Measurements from ENCODE around the gene TYW3. TPM values are rescaled to one million over a fixed set of nuclear protein-coding genes. Genes with fewer than 3 reads are reported as not detected.
"Not testable (repeated sequence)": the region's sequence is repeated elsewhere in the genome, so short reads cannot be mapped to it uniquely, and the experiment has no call there.

TYW3 gene
- total RNA-seq, 1 donor, result 19.6 TPM

DNA sequence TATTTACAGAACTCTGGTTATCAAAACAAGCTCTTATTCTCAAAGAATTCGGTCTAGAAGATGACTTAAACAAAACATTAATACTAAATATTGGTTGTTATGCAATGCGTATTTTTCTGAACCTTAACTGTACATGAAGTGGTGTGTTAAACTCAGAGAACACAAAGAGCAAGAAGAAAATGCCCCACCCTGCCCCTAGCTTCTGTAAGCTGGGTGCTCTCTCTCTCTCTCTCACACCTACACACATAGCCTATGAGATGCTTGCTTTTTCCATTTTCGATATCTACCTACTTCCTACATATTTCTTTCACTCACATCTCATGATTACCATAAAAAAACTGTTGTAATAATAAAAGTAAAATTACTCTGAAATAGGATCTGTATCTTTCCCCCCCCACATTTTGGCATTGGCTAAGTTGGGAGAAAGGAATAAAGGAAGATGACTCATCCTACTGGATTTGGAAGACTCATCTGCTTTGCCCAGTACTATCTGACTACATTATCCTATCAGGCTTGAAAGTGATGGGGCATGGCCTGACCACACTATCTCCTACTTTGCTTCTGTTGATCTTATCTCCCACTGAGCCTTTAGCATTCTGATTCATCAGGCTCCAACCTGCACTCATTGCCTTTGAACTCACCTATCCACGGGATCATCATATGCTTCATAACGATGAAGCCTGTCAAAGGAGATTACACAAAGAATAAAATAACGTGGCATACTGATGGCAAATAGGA is 3.0 kb upstream of the TYW3 start:
- TF ChIP-seq, protein P1, sequence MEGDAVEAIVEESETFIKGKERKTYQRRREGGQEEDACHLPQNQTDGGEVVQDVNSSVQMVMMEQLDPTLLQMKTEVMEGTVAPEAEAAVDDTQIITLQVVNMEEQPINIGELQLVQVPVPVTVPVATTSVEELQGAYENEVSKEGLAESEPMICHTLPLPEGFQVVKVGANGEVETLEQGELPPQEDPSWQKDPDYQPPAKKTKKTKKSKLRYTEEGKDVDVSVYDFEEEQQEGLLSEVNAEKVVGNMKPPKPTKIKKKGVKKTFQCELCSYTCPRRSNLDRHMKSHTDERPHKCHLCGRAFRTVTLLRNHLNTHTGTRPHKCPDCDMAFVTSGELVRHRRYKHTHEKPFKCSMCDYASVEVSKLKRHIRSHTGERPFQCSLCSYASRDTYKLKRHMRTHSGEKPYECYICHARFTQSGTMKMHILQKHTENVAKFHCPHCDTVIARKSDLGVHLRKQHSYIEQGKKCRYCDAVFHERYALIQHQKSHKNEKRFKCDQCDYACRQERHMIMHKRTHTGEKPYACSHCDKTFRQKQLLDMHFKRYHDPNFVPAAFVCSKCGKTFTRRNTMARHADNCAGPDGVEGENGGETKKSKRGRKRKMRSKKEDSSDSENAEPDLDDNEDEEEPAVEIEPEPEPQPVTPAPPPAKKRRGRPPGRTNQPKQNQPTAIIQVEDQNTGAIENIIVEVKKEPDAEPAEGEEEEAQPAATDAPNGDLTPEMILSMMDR (IDR thresholded peaks at IDR 0.05; ENCODE audit: insufficient read depth, low read length), result no peak
- no peak overlapping the region for H3K4me3 ChIP-seq (ENCODE audit: low read depth, low read length)
- DNase-seq (ENCODE audit: low read depth), result peak; percentile 39

DNA sequence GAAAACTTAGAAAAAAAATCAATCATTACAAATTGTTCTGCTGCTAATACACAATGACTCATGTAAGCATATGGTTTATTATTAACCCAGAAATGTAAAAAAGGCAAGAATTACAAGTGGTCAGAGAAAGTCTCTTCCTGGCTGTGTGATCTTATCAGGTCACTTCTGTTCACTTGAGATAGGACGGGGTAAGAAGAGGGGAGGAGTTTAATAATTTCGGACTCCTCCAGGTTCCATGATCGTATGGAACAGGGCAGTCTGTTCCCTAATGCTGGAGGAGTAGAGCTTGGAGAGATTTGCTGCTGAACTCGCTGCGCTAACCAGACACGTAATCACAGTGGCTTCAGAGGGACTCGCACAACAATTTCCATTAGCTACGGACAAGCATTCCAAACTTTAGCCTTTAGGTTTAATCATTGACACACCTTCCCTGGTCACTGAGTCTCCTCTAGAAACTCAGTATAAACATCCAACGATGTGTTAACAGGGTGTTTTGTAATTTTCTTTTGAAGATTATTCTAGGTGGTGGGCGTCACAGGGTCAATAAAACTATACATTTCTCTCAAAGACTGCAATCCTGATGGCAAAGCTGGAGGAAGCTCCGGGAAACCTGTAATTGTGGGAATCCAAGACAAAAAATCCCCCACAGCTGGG is 1.4 kb upstream of the TYW3 start:
- peak; percentile 2 for DNase-seq (ENCODE audit: low read depth)
- H3K4me3 ChIP-seq (ENCODE audit: low read depth, low read length), result peak overlapping the region; percentile 32
- TF ChIP-seq, protein P1 (IDR thresholded peaks at IDR 0.05; ENCODE audit: insufficient read depth, low read length), result no peak

DNA sequence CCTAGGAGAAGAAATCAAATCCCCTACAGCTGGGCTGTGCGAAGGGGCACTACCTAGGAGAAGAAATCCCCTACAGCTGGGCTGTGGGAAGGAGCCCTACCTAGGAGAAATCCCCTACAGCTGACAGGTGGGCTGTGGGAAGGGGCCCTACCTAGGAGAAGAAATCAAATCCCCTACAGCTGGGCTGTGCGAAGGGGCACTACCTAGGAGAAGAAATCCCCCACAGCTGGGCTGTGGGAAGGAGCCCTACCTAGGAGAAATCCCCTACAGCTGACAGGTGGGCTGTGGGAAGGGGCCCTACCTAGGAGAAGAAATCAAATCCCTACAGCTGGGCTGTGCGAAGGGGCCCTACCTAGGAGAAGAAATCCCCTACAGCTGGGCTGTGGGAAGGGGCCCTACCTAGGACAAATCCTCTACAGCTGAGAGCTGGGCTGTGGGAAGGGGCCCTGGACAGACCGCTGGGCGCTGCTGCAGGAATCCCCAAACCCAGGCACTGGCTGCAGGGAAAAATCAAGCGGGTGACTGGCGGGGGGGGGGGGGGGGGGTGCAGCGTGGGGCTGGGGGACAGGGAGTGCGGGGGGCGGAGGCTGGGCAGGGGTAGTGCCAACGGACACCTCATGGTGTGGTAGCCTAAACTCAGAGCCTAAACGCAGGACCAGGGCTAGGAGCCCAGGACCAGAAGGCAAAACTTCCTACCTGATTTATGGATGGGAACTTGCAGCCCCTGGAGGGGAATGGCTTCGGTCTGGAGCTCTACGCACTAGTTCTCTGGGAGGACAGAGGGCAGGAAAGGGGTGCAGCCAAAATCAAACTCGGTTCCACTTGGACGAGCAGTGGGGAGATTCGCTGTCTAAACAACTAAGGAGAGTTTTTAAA is 643 bp upstream of the TYW3 start:
- peak overlapping the region; percentile 96 for H3K4me3 ChIP-seq (ENCODE audit: low read depth, low read length)
- DNase-seq (ENCODE audit: low read depth), result not testable (repeated sequence)

DNA sequence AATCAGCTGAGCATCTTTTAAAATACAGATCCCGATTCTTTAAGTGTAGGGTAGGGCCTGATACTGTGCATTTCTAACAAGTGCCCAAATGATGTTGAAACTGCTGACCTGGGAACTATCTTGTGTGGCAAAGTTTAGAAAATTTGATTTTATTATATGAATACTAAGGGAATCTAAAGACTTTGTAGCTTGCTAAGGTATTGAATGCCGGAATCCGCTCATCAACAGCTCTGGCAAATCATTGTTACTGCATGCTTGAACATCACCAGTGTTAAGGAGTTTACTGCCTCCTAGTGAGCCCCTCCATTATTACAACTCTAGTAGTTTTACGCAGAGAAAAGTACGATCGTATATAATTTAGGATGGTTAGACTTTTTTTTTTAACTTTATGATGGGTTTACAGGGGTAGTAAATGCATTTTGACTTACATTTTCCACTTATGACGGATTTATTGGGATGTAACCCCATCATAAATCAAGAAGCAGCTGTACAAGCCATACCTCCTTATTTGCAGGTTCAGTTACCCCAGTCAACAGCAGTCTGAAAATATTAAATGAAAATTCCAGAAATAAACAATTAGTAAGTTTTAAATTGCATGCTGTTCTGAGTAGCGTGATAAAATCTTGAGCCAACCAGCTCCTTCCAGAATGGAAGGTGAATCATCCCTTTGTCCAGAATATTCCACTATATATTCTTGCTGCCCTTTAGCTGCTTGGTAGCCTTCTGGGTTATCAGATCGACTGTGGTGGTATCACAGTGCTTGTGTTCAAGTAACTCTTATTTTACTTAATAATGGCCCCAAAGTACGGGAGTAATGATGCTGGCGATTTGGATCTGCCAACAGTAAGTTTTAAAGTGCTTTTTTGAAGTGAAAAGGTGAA is 892 bp downstream of the TYW3 start:
- DNase-seq (ENCODE audit: low read depth), result peak; percentile 82
- TF ChIP-seq, protein P1 (IDR thresholded peaks at IDR 0.05; ENCODE audit: insufficient read depth, low read length), result peak; percentile 81

DNA sequence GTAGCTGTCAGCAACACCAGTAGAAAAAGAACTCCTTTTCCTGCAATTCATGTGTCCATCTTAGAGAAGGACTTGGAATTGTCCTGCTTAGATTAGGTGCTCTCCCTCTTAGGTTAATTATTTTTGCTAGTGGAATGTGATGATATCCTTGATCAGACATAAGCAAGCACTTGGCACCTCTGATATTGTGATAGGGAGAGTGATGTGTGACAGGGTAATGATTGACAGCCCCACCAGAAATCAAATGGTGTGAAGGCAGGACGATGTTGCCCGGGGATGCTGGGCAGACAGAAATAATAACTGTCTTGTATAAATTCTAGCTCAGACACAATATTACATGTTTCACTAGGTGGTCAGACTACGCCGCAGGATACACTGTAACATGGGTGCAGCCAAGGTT is 4.4 kb downstream of the TYW3 start:
- no peak for DNase-seq (ENCODE audit: low read depth)
- TF ChIP-seq, protein P1 (IDR thresholded peaks at IDR 0.05; ENCODE audit: insufficient read depth, low read length), result no peak
- H3K4me3 ChIP-seq (ENCODE audit: low read depth, low read length), result no peak overlapping the region

More for the DNA sequence above, 892 bp downstream of the TYW3 start:
- peak overlapping the region; percentile 96 for H3K4me3 ChIP-seq (ENCODE audit: low read depth, low read length)

DNA sequence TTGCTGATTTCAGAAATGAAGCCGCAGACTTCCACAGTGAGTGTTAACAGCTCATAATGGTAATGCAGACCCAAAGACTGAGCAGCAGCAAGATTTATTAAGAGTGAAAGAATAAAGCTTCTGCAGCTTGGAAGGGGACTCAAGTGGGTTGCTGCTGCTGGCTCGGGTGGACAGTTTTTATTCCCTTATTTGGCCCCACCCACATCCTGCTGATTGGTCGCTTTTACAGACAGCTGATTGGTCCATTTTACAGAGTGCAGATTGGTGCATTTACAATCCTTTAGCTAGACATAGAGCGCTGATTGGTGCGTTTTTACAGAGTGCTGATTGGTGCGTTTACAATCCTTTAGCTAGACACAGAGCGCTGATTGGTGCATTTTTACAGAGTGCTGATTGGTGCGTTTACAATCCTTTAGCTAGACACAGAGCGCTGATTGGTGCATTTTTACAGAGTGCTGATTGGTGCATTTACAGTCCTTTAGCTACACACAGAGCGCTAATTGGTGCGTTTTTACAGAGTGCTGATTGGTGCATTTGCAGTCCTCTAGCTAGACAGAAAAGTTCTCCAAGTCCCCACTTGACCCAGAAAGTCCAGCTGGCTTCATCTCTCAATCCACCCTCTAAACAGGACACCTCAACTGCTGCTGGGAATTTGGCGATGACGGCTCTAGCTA is 7.5 kb downstream of the TYW3 start:
- not testable (repeated sequence) for DNase-seq (ENCODE audit: low read depth); H3K4me3 ChIP-seq (ENCODE audit: low read depth, low read length)

DNA sequence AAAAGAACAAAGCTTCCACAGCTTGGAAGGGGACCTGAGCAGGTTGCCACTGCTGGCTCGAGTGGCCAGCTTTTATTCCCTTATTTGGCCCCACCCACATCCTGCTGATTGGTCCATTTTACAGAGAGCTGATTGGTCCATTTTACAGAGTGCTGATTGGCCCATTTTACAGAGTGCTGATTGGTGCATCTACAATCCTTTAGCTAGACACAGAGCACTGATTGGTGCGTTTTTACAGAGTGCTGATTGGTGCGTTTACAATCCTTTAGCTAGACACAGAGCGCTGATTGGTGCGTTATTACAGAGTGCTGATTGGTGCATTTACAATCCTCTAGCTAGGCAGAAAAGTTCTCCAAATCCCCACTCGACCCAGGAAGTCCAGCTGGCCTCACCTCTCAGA is 12.3 kb downstream of the TYW3 start:
- H3K4me3 ChIP-seq (ENCODE audit: low read depth, low read length); DNase-seq (ENCODE audit: low read depth): not testable (repeated sequence)

All from fibroblast of the aortic adventitia (primary cell).